Motor neuron (in vitro differentiated cells): ENCODE measurements around the gene PITHD1. TPM values are rescaled to one million over a fixed set of nuclear protein-coding genes. Genes with fewer than 3 reads are reported as not detected.

Source experiments
- ATAC-seq, 8 experiments: fragments of 200-7000 bp; cut with Tn5 transposase; replicated peaks in 6 of 8; 2 replicates each; pipeline ENCODE4 v1.8.0; 2021; ENCODE audit warnings: mild to moderate bottlenecking in 8 of 8, moderate library complexity in 8 of 8
- H3K27ac ChIP-seq, 2 donors: fragments of 250-450 bp; sonication (Bioruptor Pico); 2 replicates each; pipeline ENCODE4 v1.9.0; 2021; ENCODE audit warnings: antibody characterized with exemption in 2 of 2, mild to moderate bottlenecking in 2 of 2, moderate library complexity in 1 of 2
- H3K4me1 ChIP-seq, 2 donors: fragments of 250-450 bp; sonication (Bioruptor Pico); replicated peaks in 1 of 2; 2 replicates each; pipeline ENCODE4 v1.6.1; 2021; ENCODE audit warnings: antibody characterized with exemption in 2 of 2, mild to moderate bottlenecking in 2 of 2, moderate library complexity in 1 of 2
- H3K4me3 ChIP-seq, 5 donors: fragments of 250-450 bp; sonication (Bioruptor Pico); 2 replicates each; pipeline ENCODE4 v1.9.0; 2021; ENCODE audit warnings: antibody characterized with exemption in 5 of 5, mild to moderate bottlenecking in 5 of 5, moderate library complexity in 4 of 5
- WGBS, 10 experiments: fragments of 450-650 bp; shearing (Covaris generic); methylation state at CpG; one replicate each; pipeline ENCODE4 v1.0.0; 2022; 5-methylcytosine and 5-hydroxymethylcytosine counted together
- in situ Hi-C, 9 experiments: fragments of 400-800 bp; cut with MboI; loops; one replicate each; pipeline ENCODE4 v1.15.0; 2021; ENCODE audit warnings: low sequenced_read_pairs in 9 of 9, low pct_unique_long_range_greater_than_20kb in 2 of 9; ENCODE audit not compliant: unreplicated experiment in 9 of 9
- total RNA-seq, 8 experiments: library from RNA; unstranded; fragments of 300-600 nt; gene quantifications; 2 replicates each; pipeline versions ENCODE4 v1.2.3 to v1.2.4, GENCODE V29; 2022

PITHD1 gene
- total RNA-seq, 8 experiments from 2014 or later: 40.1 to 106 (median 82.9) TPM

GRCh38 chr1:23806280-23806679 lies 28.1 kb downstream of the PITHD1 start:
- ATAC-seq: peak in 3 of 8 experiments; percentile 18 to 54 (median 31)
- Histone ChIP-seq H3K4me3 (no peak overlapping the region), H3K27ac (no peak overlapping the region), H3K4me1 (peaks cover 6% of the 10 kb centered on the region in 2 donors)
- WGBS, 10 experiments: 40 to 100% (median 85%) methylated on average over 1 to 6 of the region's 6 CpGs; no CpG with 5 or more reads in 3 of the 10 experiments
- in situ Hi-C loops: no loop called here

DNA sequence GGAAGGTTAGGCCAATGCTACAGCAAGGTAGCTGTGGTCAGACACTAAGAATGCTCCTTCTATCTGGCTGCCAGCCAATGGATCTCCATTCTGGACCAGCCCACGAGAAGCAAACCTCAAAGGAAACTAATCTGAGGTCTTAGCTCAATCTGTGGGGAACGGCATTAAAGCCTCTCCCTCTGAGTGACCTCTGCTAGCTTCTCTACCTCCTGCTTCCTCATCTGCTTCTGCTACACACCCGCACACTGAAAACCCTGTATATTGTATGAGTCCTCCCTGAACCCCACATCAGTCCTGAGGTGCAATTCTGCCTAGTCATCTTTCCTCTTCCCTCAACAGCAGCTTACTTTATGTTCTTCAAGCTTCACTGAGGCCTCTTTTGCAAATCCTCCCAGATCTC lies 29.2 kb downstream of the PITHD1 start:
- no peak overlapping the region for H3K4me3 ChIP-seq
- no peak overlapping the region for H3K27ac ChIP-seq
- 72 to 100% (median 90%) methylated on average over 1 to 3 of the region's 3 CpGs; no CpG with 5 or more reads in 3 of the 10 experiments for WGBS, 10 experiments
- H3K4me1 ChIP-seq: no peaks in the 10 kb centered on the region
- in situ Hi-C loops: no loop called here
- ATAC-seq: peak in 2 of 8 experiments; percentile 32 to 43

DNA sequence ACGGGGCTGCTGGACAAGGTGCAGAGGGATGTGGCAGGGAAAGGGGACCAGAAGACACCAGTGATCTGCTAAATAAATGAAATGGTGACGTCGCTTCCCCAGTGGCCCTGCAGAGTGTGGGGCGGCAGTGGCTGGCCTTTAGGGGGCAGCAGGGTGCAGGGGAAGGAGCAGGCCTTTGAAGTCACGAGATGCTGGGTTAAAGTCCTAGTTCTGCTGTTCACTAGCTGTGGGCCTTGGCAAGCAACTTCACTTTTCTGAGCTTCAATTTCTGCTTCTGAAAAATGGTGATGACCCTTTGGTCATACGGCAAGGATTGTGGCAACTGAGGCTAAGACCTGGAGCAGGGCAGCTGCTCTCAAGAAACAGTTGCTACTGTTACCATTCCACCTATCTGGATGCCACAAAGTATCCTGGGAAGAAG lies 31.5 kb downstream of the PITHD1 start:
- WGBS, 10 experiments: 0 to 72% (median 53%) methylated on average over 1 to 5 of the region's 6 CpGs; no CpG with 5 or more reads in 3 of the 10 experiments
- Histone ChIP-seq H3K4me1 (no peaks in the 10 kb centered on the region), H3K4me3 (no peak overlapping the region), H3K27ac (no peak overlapping the region)
- in situ Hi-C loops: no loop called here
- peak in 7 of 8 experiments; percentile 19 to 92 (median 48) for ATAC-seq

- WGBS, 10 experiments: 20 to 92% (median 68%) methylated on average over 1 to 3 of the region's 3 CpGs; no CpG with 5 or more reads in 2 of the 10 experiments
- in situ Hi-C loops: no loop called here
- ATAC-seq: peak in 5 of 8 experiments; percentile 22 to 75 (median 36)
- Histone ChIP-seq H3K4me1 (no peaks in the 10 kb centered on the region), H3K27ac (no peak overlapping the region), H3K4me3 (no peak overlapping the region)
Observed at GRCh38 chr1:23810818-23811540, 32.8 kb downstream of the PITHD1 start.

- in situ Hi-C loops: no loop called here
- Histone ChIP-seq H3K27ac (no peak overlapping the region), H3K4me1 (no peaks in the 10 kb centered on the region), H3K4me3 (no peak overlapping the region)
- no peak for ATAC-seq
- 84 to 100% (median 93%) methylated on average over 2 to 4 of the region's 4 CpGs; no CpG with 5 or more reads in 3 of the 10 experiments for WGBS, 10 experiments
Observed at GRCh38 chr1:23814016-23814415, 35.8 kb downstream of the PITHD1 start.

DNA sequence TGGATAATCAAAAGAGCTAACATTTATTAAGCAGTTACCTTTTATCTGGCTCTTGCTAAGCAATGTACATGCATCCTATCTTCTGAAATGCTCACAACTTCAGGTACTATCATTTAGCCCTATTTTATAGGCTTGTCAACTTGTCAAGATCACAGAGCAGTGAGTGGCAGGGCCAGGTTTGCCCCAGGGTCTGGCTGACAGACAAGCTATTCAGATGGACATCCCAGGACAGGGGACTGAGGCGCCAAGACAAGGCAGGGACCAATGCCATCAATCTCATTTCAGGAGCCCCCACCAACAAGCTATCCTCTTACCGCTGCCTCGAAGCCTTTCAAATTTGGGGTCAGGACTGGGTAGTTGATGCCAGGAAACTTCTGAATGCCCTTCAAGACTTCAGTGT lies 38.1 kb downstream of the PITHD1 start:
- in situ Hi-C loops: no loop called here
- ATAC-seq: no peak
- no peaks in the 10 kb centered on the region for H3K4me1 ChIP-seq
- H3K27ac ChIP-seq: no peak overlapping the region
- 80 to 100% (median 100%) methylated on average over 1 to 3 of the region's 3 CpGs; no CpG with 5 or more reads in 3 of the 10 experiments for WGBS, 10 experiments
- no peak overlapping the region for H3K4me3 ChIP-seq

- no peak overlapping the region for H3K27ac ChIP-seq
- peak in 1 of 8 experiments; percentile 73 for ATAC-seq
- no peaks in the 10 kb centered on the region for H3K4me1 ChIP-seq
- H3K4me3 ChIP-seq: no peak overlapping the region
- in situ Hi-C loops: no loop called here
Observed at GRCh38 chr1:23816906-23817305, 38.7 kb downstream of the PITHD1 start.

DNA sequence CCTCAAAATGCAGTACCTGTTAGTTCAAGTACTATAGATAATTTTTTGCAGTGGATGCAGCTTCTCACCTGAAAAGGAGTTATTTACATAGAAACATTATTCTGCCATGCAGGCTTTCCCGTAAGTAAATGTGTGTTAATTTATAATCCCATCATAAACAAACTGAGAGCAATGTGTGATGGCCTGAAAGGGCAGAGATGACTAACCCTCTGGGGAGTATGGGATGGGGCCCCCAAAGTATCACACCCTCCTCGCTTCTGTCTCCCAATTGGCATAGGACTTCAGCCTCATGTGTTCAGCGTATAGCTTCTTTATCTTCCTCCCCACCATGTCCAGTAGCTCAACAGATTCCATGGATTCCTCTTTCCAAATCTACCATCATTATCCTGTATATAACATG lies 39.4 kb downstream of the PITHD1 start:
- WGBS, 10 experiments: 85 to 100% (median 93%) methylated on average over 1 to 3 of the region's 3 CpGs; no CpG with 5 or more reads in 1 of the 10 experiments
- Histone ChIP-seq H3K4me3 (no peak overlapping the region), H3K4me1 (no peaks in the 10 kb centered on the region), H3K27ac (no peak overlapping the region)
- in situ Hi-C loops: no loop called here
- no peak for ATAC-seq

GRCh38 chr1:23823767-23824166 lies 45.5 kb downstream of the PITHD1 start:
- WGBS, 10 experiments: 60 to 100% (median 77%) methylated on average over 1 to 7 of the region's 7 CpGs; no CpG with 5 or more reads in 2 of the 10 experiments
- Histone ChIP-seq H3K4me1 (peaks cover 6 to 7% of the 10 kb centered on the region in 2 donors), H3K4me3 (no peak overlapping the region), H3K27ac (no peak overlapping the region)
- ATAC-seq: no peak
- in situ Hi-C loops: no loop called here

- Histone ChIP-seq H3K4me3 (peak overlapping the region; percentile 67 to 90 (median 88)), H3K4me1 (peaks cover 6 to 7% of the 10 kb centered on the region in 2 donors), H3K27ac (peak overlapping the region; percentile 74 to 83)
- ATAC-seq: no peak
- WGBS, 10 experiments: 0 to 4% (median 2%) methylated on average over 1 to 8 of the region's 8 CpGs; no CpG with 5 or more reads in 2 of the 10 experiments
- in situ Hi-C loops: no loop called here
Observed at GRCh38 chr1:23824711-23825075, 46.5 kb downstream of the PITHD1 start.

- WGBS, 10 experiments: 0 to 12% (median 0%) methylated on average over 1 to 9 of the region's 42 CpGs; no CpG with 5 or more reads in 4 of the 10 experiments
- peak within 1 kb of the TSS; percentile 74 to 83 for H3K27ac ChIP-seq
- in situ Hi-C loops: no loop called here
- ATAC-seq: peak; percentile 93 to 98 (median 96)
- peak within 1 kb of the TSS; percentile 67 to 90 (median 88) for H3K4me3 ChIP-seq
- H3K4me1 ChIP-seq: peaks cover 6 to 7% of the 10 kb centered on the region in 2 donors
Observed at GRCh38 chr1:23825076-23825761, 47.0 kb downstream of the PITHD1 start, which contains the start of gene HMGCL. HMGCL (minus strand) TSS chr1:23825429; CDS start chr1:23825415, 14 bp downstream.

DNA sequence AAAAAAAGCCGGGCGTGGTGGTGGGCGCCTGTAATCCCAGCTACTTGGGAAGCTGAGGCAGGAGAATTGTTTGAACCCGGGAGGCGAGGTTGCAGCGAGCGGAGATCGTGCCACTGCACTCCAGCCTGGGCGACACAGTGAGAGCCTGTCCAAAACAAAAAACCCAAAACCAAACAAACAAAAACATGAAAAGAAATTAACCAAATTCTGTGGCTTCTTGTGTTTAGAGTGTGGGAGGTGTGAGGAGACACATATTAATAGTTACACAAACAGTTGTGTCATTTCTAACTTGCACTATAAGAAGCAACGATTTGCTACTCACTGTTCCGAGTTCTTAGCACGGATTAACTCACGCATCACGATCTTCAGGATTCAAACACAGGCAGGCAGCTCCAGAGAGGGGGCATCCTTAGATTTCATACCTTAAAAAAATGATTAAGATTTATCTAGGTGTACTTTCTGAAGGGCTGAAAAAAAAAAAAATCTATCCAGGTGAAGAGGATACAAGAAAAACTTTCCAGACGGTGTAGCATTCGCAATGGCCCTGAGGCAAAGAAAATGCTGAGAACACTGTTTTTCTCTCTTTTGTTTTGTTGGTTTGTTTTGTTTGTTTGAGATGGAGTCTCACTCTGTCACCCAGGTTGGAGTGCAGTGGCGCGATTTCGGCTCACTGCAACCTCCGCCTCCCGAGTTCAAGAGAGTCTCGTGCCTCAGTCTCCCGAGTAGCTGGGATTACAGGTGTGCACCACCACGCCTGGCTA lies 47.7 kb downstream of the PITHD1 start:
- in situ Hi-C loops: no loop called here
- no peak overlapping the region for H3K27ac ChIP-seq
- peak in 1 of 8 experiments; percentile 10 for ATAC-seq

More for the DNA sequence above, 47.7 kb downstream of the PITHD1 start:
- Histone ChIP-seq H3K4me1 (peaks cover 6 to 7% of the 10 kb centered on the region in 2 donors), H3K4me3 (peak overlapping the region; percentile 67 to 90 (median 88))
- WGBS, 10 experiments: 32 to 100% (median 84%) methylated on average over 3 to 21 of the region's 24 CpGs; no CpG with 5 or more reads in 1 of the 10 experiments
